Pancreas (tissue), 10 donors: ENCODE results near the gene CTDNEP1. TPM values are rescaled to one million over a fixed set of nuclear protein-coding genes. Genes with fewer than 3 reads are reported as not detected.
A peak's percentile ranks its signal among the peaks of the same experiment; 100 is the strongest.

ENCODE experiments used
- ATAC-seq, 4 donors: fragments of 200-7000 bp; cut with Tn5 transposase; one replicate each; pipeline versions ENCODE4 v1.8.0 to v1.9.1; 2020; ENCODE audit warnings: mild to moderate bottlenecking in 4 of 4, moderate library complexity in 4 of 4
- DNase-seq, 6 donors: peaks; one replicate each; pipeline ENCODE4 v3.0.0-alpha.2; 2020
- FAIRE-seq: peaks from 2 replicates; lab custom pipeline; 2012; peaks lifted over from hg19 to GRCh38; lab: Jason Lieb, UNC
- H3K27ac ChIP-seq, 4 donors: fragments of 200-600 bp; sonication (generic); 1 replicate in 3 of 4; 2 replicates in 1 of 4; pipeline versions ENCODE4 v1.5.0 to v1.8.0; 2020
- H3K27me3 ChIP-seq, 4 donors: fragments of 200-600 bp; one replicate each; pipeline ENCODE4 v1.8.0; 2021
- H3K36me3 ChIP-seq, 3 donors: fragments of 200-600 bp; sonication (generic) in 1 of 3; one replicate each; pipeline versions ENCODE4 v1.5.0 to v1.8.0; 2020 to 2021
- H3K4me1 ChIP-seq, 3 donors: fragments of 200-600 bp; one replicate each; pipeline ENCODE4 v1.8.0; 2021
- H3K4me3 ChIP-seq, 4 donors: fragments of 200-600 bp; sonication (generic) in 2 of 4; one replicate each; pipeline versions ENCODE4 v1.5.0 to v1.8.0; 2020 to 2021
- H3K9me3 ChIP-seq, 4 donors: fragments of 200-600 bp; one replicate each; pipeline ENCODE4 v1.8.0; 2021
- CTCF ChIP-seq, 4 donors: fragments of 200-600 bp; sonication (generic) in 3 of 4; IDR thresholded peaks; one replicate each; pipeline versions ENCODE4 v1.5.0 to v1.8.0; 2021; ENCODE audit warnings: antibody characterized with exemption in 4 of 4
- WGBS, 2 donors: extraction: QIAGEN DNeasy Blood & Tissue Kit; methylation state at CpG; one replicate each; pipeline ENCODE4 v1.1.7; 2013; 5-methylcytosine and 5-hydroxymethylcytosine counted together
- intact Hi-C, 3 donors: fragments of 100-400 bp; cut with DNase I; formaldehyde crosslinking; loops; one replicate each; pipeline versions ENCODE4 v1.11.1 to v1.14.2; 2022
- polyA plus RNA-seq, 2 donors: library from polyadenylated mRNA; stranded (reverse); fragments of 200-250 nt; gene quantifications; one replicate each; pipeline ENCODE4 v1.2.3, GENCODE V29; 2013
- total RNA-seq, 6 donors: library from RNA; stranded (reverse); fragmentation: NEBNext Ultra II Directional in 4 of 6; extraction: Animal tissue kit (Norgen Biotek cat#: 25700) in 4 of 6; gene quantifications; one replicate each; pipeline versions ENCODE4 v1.2.1 to v1.2.4, GENCODE V29; 2021 to 2023
- donor health status: healthy with polysubstance abuse.
- donor health status: DM: no; HTN: no; CAD: no; lungs with moderate emphysema.
- donor health status: DM: no; HTN: no; CAD: no.
- donor health status: control.
- donor health status: control.
- donor health status: Bipolar disorder and iron deficiency.
- donor health status: DM: yes; HTN: yes; CAD: no.
- donor health status: DM: no; HTN: no; CAD: no.
- donor health status: DM: no; HTN: no; CAD: no.
- donor health status: DM: yes; HTN: yes; CAD: no.

CTDNEP1 gene
- total and polyA plus RNA-seq, 8 donors = 42.0 to 75.2 (median 53.8) TPM

- H3K4me3 ChIP-seq = peak overlapping the region; percentile 64 to 82 (median 74)
- intact Hi-C loops = no loop called here
- FAIRE-seq = no peak
- peaks cover 0 to 3% (median 0%) of the 10 kb centered on the region in 3 donors for H3K36me3 ChIP-seq
- H3K27ac ChIP-seq = peak overlapping the region; percentile 94 to 99 (median 96)
- H3K9me3 ChIP-seq = no peaks in the 10 kb centered on the region
- TF ChIP-seq CTCF (IDR thresholded peaks at IDR 0.05) = no peak
- H3K27me3 ChIP-seq = no peaks in the 10 kb centered on the region
- 12 to 17% methylated on average over 9 of the region's 9 CpGs for WGBS, 2 donors
- peaks cover 14 to 19% (median 15%) of the 10 kb centered on the region in 3 donors for H3K4me1 ChIP-seq
- DNase-seq = no peak
- no peak for ATAC-seq
Measured at GRCh38 chr17:7241090-7241733, 10.3 kb downstream of the CTDNEP1 start.

GRCh38 chr17:7240375-7240774, 11.2 kb downstream of the CTDNEP1 start:
- no peak for ATAC-seq
- FAIRE-seq = no peak
- Histone ChIP-seq H3K4me3 (peak overlapping the region in 2 of 4 donors; percentile 64 to 72), H3K4me1 (peaks cover 14 to 27% (median 15%) of the 10 kb centered on the region in 3 donors), H3K27ac (peak overlapping the region in 2 of 4 donors; percentile 97 to 99), H3K27me3 (no peaks in the 10 kb centered on the region), H3K36me3 (peaks cover 0 to 3% (median 0%) of the 10 kb centered on the region in 3 donors), H3K9me3 (no peaks in the 10 kb centered on the region)
- intact Hi-C loops = no loop called here
- no peak for DNase-seq
- 46 to 47% methylated on average over 4 of the region's 4 CpGs for WGBS, 2 donors
- no peak for TF ChIP-seq CTCF (IDR thresholded peaks at IDR 0.05)

- intact Hi-C loops = no loop called here
- peak within 1 kb of the TSS; percentile 77 to 86 (median 80) for H3K4me3 ChIP-seq
- TF ChIP-seq CTCF (IDR thresholded peaks at IDR 0.05) = no peak
- peaks cover 17 to 34% (median 17%) of the 10 kb centered on the region in 3 donors for H3K4me1 ChIP-seq
- peak; percentile 98 to 100 (median 100) for DNase-seq
- H3K36me3 ChIP-seq = peaks cover 0 to 3% (median 0%) of the 10 kb centered on the region in 3 donors
- H3K27ac ChIP-seq = peak within 1 kb of the TSS; percentile 75 to 99 (median 82)
- WGBS, 2 donors = 1% methylated on average over 63 to 72 of the region's 72 CpGs
- no peaks in the 10 kb centered on the region for H3K27me3 ChIP-seq
- peak; percentile 94 for FAIRE-seq
- no peaks in the 10 kb centered on the region for H3K9me3 ChIP-seq
- peak; percentile 62 to 76 (median 72) for ATAC-seq
Measured at GRCh38 chr17:7239091-7240027, 12.2 kb downstream of the CTDNEP1 start, which contains the start of gene PHF23. Gene PHF23, minus strand, starts transcription at chr17:7239457. Its CDS starts 178 bp downstream, at chr17:7239279.

DNA sequence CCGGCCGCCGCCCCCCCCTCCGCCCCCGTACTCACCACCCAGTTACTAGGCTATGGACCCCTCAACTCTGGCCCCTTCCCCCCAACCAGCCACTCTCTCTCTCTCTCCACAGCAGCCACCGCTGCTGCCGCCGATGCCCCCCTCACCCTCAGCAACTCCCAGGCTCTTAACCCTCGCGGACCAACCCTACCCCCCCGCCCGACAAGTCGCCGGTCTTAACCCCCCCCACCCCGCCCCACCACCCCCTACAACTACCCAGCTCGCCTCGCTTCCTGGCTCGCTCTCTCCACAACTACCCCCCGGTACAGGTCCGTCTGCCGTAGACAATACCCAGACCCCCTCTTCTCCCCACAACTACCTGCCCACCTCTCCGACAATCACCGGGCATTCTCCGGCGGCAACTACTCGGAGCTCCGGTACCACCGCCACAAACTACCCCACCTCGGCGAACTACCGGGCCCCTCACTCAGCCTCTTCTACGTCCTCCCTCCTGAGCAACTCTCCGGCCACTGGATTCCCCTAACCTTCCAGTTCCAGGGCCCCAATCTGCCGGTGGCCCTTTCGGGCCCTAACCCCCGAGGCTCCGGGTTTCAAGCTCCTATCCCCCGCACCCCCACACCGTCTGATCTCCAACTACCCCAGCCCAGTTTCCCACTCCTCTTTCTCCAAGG, 13.0 kb downstream of the CTDNEP1 start:
- no peaks in the 10 kb centered on the region for H3K27me3 ChIP-seq
- intact Hi-C loops = no loop called here
- H3K4me3 ChIP-seq = peak overlapping the region; percentile 77 to 86 (median 80)
- peaks cover 0 to 3% (median 0%) of the 10 kb centered on the region in 3 donors for H3K36me3 ChIP-seq
- WGBS, 2 donors = 0 to 2% methylated on average over 30 to 39 of the region's 39 CpGs
- FAIRE-seq = no peak
- peaks cover 17 to 31% (median 17%) of the 10 kb centered on the region in 3 donors for H3K4me1 ChIP-seq
- no peak for ATAC-seq
- TF ChIP-seq CTCF (IDR thresholded peaks at IDR 0.05) = no peak
- peak overlapping the region; percentile 75 to 88 (median 82) for H3K27ac ChIP-seq
- no peaks in the 10 kb centered on the region for H3K9me3 ChIP-seq
- peak in 5 of 6 donors; percentile 47 to 80 (median 62) for DNase-seq
